K562 (cell line): ENCODE data around the gene PPP1R3C. TPM values are rescaled to one million over a fixed set of nuclear protein-coding genes. Genes with fewer than 3 reads are reported as not detected.
A peak's percentile ranks its signal among the peaks of the same experiment; 100 is the strongest.

ENCODE experiments used
- BCLAF1 ChIP-seq, 2 experiments: fragments of 450-650 bp in 1 of 2; IDR thresholded peaks; 2 replicates each; pipeline ENCODE4 v1.6.1; 2011 to 2017; ENCODE audit warnings: low read depth in 2 of 2, antibody characterized with exemption in 1 of 2, borderline replicate concordance in 1 of 2, low read length in 1 of 2, mild to moderate bottlenecking in 1 of 2, mixed read lengths in 1 of 2; ENCODE audit not compliant: control insufficient read depth in 1 of 2
- CCNT2 ChIP-seq: IDR thresholded peaks from 2 replicates; pipeline ENCODE4 v1.6.1; 2011; ENCODE audit warnings: borderline replicate concordance, low read depth, mild to moderate bottlenecking, moderate library complexity, mixed read lengths, low read length; ENCODE audit not compliant: insufficient read length; ENCODE audit errors: extremely low read depth
- DPF2 ChIP-seq: fragments of 450-650 bp; IDR thresholded peaks from 2 replicates; pipeline ENCODE4 v1.6.1; 2016
- FOS ChIP-seq: IDR thresholded peaks from 3 replicates; pipeline ENCODE4 v1.6.1; 2011; ENCODE audit not compliant: insufficient read length; ENCODE audit errors: extremely low read depth
- IRF1 ChIP-seq: sonication (generic); formaldehyde crosslinking; IDR thresholded peaks from 2 replicates; pipeline ENCODE4 v1.8.0; 2022; ENCODE audit warnings: missing genetic modification reagents, mild to moderate bottlenecking, borderline replicate concordance
- NFYB ChIP-seq: IDR thresholded peaks from 2 replicates; pipeline ENCODE4 v1.6.1; 2011; ENCODE audit warnings: mild to moderate bottlenecking, moderate library complexity; ENCODE audit not compliant: insufficient read length; ENCODE audit errors: extremely low read depth
- PPARD ChIP-seq: fragments of 250-450 bp; sonication (Bioruptor Pico); IDR thresholded peaks from 2 replicates; pipeline ENCODE4 v1.8.0; 2022; ENCODE audit warnings: inconsistent platforms, mild to moderate bottlenecking, moderate library complexity
- RBM15 ChIP-seq: fragments of 200-400 bp; formaldehyde crosslinking; IDR thresholded peaks from 2 replicates; pipeline ENCODE4 v1.6.1; 2018; ENCODE audit warnings: mild to moderate bottlenecking, low read length, moderate library complexity; ENCODE audit not compliant: insufficient read depth
- SNIP1 ChIP-seq: fragments of 450-650 bp; IDR thresholded peaks from 2 replicates; pipeline ENCODE4 v1.7.1; 2017; ENCODE audit warnings: low read depth, mild to moderate bottlenecking
- TEAD1 ChIP-seq, 2 experiments: fragments of 450-650 bp in 1 of 2; sonication (generic) in 1 of 2; formaldehyde crosslinking; IDR thresholded peaks; 2 replicates each; pipeline versions ENCODE4 v1.4.0 to v1.8.0; 2020 to 2022; ENCODE audit warnings: mild to moderate bottlenecking in 2 of 2, missing genetic modification reagents in 1 of 2
- ZEB2 ChIP-seq: fragments of 450-650 bp; IDR thresholded peaks from 2 replicates; pipeline ENCODE4 v1.6.1; 2016
- ZNF232 ChIP-seq: sonication (generic); formaldehyde crosslinking; IDR thresholded peaks from 2 replicates; pipeline ENCODE4 v1.8.0; 2022; ENCODE audit warnings: mild to moderate bottlenecking, missing genetic modification reagents
- ZNF324 ChIP-seq: fragments of 250-450 bp; sonication (Bioruptor Pico); IDR thresholded peaks from 2 replicates; pipeline ENCODE4 v1.4.0; 2020; ENCODE audit warnings: mild to moderate bottlenecking
- ZNF444 ChIP-seq: fragments of 250-450 bp; sonication (Bioruptor Pico); IDR thresholded peaks from 2 replicates; pipeline ENCODE4 v1.4.0; 2020; ENCODE audit warnings: mild to moderate bottlenecking, moderate library complexity
- ZNF717 ChIP-seq: fragments of 250-450 bp; sonication (Bioruptor Pico); IDR thresholded peaks from 2 replicates; pipeline ENCODE4 v1.5.0; 2021
- polyA plus RNA-seq, 8 experiments: library from polyadenylated mRNA; depleted of rRNA in 4 of 8; stranded (reverse) in 5 of 8; unstranded in 3 of 8; fragments of >200 nt; fragmentation: Nextera tagmentation in 2 of 8; fragmentation: Illumina TruSeq in 1 of 8; extraction: Ambion mirVana in 2 of 8; extraction: Trizol in 1 of 8; gene quantifications; 2 replicates each; pipeline versions ENCODE4 v1.2.1 to v1.2.3, GENCODE V29; 2011 to 2014; ENCODE audit warnings: inconsistent platforms in 1 of 8, missing spikeins in 1 of 8
- total RNA-seq, 7 experiments: library from RNA; depleted of rRNA in 6 of 7; stranded (reverse); fragments of >200 nt in 6 of 7; fragmentation: Illumina TruSeq in 2 of 7; extraction: Trizol in 2 of 7; gene quantifications; 2 replicates each; pipeline versions ENCODE4 v1.2.1 to v1.2.3, GENCODE V29; 2011 to 2021; ENCODE audit warnings: low replicate concordance in 1 of 7
- TF ChIP-seq, protein P1 (sequence below): fragments of 450-650 bp; IDR thresholded peaks from 2 replicates; pipeline ENCODE4 v1.6.1; 2018; ENCODE audit warnings: mild to moderate bottlenecking, low read depth; ENCODE audit not compliant: partially characterized antibody
- TF ChIP-seq, protein P2 (sequence below): fragments of 450-650 bp; IDR thresholded peaks from 2 replicates; pipeline ENCODE4 v1.6.1; 2017; ENCODE audit warnings: antibody characterized with exemption, mild to moderate bottlenecking

PPP1R3C gene
- total and polyA plus RNA-seq, 9 of the 15 experiments (the other 6 are each of a cell fraction or from before 2014, with no cell fraction given), result 0.06 to 0.24 (median 0.12) TPM; not detected in 3

DNA sequence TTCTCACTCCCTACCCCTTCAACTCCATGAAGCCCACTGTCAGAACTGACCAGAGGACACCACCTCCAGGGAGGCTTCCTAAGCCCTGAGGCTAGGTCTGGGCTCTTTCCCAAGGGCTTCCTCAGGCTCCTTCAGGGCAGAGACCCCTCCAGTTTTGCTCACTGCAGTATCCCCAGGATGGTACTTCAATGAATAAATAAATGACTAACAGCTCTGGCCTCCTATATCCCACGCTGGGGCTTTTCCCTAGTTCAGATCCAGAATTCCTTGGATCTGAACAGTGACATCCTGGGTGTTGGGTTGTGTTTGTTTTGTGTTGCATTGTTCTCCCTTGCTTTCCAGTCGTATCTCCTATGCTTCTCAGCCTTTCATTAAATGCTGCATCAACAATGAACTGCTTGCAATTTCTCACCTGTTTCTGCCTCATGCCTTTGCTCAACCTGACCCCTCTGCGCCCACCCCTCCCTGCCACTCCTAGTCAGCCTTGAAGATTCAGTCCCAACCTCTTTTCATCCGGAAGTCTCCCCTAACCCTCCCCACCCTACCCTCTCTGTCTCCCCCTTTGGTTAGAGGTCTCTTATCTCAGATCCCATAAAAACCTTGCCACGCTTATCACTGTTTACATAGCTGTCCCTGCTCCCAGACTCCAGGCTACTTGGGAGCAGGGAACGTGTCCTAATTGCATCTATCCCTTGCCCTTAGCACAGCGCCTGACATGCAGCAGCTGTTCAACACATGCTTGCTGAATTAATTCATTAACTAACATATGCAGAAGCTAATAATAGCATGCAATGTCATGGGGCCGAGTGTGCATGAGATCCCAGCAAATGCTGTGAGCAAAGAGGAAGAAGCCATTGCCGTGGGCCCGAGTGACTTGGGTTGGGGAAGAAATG is 41.7 kb downstream of the PPP1R3C start (continued):
- TF ChIP-seq ZEB2 (no peak), RBM15 (no peak), DPF2 (peak; percentile 89), NFYB (no peak), ZNF324 (CRISPR knock-in tag) (no peak), TEAD1 (CRISPR knock-in tag; IDR thresholded peaks at IDR 0.05) (no peak), ZNF232 (CRISPR knock-in tag) (no peak), FOS (no peak), IRF1 (CRISPR knock-in tag) (no peak), CCNT2 (peak; percentile 23), PPARD (CRISPR knock-in tag) (no peak), SNIP1 (no peak), ZNF717 (no peak), ZNF444 (CRISPR knock-in tag) (no peak), BCLAF1 (IDR thresholded peaks at IDR 0.05; ENCODE audit: borderline replicate concordance in 1 of 2, control insufficient read depth in 1 of 2, low read depth in 2 of 2, low read length in 1 of 2) (no peak)
- TF ChIP-seq, protein P1, sequence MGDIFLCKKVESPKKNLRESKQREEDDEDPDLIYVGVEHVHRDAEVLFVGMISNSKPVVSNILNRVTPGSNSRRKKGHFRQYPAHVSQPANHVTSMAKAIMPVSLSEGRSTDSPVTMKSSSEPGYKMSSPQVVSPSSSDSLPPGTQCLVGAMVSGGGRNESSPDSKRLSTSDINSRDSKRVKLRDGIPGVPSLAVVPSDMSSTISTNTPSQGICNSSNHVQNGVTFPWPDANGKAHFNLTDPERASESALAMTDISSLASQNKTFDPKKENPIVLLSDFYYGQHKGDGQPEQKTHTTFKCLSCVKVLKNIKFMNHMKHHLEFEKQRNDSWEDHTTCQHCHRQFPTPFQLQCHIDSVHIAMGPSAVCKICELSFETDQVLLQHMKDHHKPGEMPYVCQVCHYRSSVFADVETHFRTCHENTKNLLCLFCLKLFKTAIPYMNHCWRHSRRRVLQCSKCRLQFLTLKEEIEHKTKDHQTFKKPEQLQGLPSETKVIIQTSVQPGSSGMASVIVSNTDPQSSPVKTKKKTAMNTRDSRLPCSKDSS, result no peak
- TF ChIP-seq, protein P2, sequence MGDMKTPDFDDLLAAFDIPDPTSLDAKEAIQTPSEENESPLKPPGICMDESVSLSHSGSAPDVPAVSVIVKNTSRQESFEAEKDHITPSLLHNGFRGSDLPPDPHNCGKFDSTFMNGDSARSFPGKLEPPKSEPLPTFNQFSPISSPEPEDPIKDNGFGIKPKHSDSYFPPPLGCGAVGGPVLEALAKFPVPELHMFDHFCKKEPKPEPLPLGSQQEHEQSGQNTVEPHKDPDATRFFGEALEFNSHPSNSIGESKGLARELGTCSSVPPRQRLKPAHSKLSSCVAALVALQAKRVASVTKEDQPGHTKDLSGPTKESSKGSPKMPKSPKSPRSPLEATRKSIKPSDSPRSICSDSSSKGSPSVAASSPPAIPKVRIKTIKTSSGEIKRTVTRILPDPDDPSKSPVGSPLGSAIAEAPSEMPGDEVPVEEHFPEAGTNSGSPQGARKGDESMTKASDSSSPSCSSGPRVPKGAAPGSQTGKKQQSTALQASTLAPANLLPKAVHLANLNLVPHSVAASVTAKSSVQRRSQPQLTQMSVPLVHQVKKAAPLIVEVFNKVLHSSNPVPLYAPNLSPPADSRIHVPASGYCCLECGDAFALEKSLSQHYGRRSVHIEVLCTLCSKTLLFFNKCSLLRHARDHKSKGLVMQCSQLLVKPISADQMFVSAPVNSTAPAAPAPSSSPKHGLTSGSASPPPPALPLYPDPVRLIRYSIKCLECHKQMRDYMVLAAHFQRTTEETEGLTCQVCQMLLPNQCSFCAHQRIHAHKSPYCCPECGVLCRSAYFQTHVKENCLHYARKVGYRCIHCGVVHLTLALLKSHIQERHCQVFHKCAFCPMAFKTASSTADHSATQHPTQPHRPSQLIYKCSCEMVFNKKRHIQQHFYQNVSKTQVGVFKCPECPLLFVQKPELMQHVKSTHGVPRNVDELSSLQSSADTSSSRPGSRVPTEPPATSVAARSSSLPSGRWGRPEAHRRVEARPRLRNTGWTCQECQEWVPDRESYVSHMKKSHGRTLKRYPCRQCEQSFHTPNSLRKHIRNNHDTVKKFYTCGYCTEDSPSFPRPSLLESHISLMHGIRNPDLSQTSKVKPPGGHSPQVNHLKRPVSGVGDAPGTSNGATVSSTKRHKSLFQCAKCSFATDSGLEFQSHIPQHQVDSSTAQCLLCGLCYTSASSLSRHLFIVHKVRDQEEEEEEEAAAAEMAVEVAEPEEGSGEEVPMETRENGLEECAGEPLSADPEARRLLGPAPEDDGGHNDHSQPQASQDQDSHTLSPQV, result peak; percentile 39; the same call in 1 of the 2 replicates
